GM18502 (cell line): ENCODE data around the gene TENM3.
A peak's percentile ranks its signal among the peaks of the same experiment; 100 is the strongest.

Source experiments
- ATAC-seq: cut with Tn5 transposase; IDR thresholded peaks from one replicate; pipeline ENCODE4 v1.9.1; 2021; ENCODE audit warnings: mild to moderate bottlenecking; ENCODE audit not compliant: unreplicated experiment, poor library complexity

The TENM3 gene

DNA sequence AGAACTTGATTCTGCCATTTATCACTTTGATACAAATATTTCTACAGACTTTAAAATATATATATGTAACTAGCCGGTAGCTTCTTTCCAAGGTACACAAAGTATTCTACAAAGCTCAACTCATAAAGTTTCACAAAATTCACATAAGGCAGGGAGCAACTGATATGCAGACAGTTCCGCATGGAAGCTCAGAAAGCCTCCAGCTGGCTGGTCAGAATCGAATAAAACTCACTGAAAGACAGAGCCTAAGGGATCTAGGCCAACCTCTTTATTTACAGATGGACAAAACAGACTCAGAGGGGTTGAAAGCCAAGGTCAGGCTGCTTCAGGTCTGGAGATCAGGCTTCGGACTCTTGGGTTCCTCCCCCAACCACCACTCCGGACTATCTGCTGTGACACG, 543.8 kb downstream of the TENM3 start:
- ATAC-seq: no peak

DNA sequence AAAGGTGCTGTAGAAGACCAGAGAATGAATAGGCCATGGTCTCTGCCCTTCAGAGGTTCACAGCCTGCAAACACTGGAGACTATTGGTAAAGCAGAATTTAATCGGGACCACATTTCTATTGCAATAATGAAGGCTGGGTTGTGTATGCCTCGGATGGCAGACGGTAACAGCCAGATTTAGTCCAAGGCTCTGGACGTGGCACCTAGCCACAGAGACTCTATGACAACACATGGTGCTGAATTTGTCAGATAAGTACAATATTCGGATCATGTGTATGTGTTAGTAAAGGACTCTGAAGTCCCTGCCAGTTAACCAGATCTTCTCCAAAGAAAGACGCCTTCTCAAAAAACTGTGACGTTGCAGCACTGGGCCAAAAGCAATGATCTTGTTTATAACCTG, 545.0 kb downstream of the TENM3 start:
- ATAC-seq: no peak

DNA sequence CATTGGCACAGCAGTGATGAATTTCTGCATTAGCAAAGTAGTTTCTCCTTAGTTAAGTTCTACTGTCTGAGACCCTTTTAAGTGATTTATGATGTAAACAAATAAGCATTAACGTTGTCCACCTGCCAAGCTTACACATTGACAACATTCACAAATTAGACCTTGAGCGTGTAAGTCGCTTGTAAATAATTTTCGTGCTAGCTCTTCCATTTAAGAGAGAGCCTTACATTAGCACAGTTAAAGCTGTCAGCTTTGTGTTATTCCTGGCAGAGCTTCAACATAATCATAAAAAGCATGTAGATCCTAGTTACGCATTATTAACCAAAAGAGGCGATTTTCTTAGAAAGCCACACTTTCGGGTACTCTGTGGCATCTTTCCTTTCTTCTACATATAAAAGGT, 546.3 kb downstream of the TENM3 start:
- ATAC-seq: no peak

DNA sequence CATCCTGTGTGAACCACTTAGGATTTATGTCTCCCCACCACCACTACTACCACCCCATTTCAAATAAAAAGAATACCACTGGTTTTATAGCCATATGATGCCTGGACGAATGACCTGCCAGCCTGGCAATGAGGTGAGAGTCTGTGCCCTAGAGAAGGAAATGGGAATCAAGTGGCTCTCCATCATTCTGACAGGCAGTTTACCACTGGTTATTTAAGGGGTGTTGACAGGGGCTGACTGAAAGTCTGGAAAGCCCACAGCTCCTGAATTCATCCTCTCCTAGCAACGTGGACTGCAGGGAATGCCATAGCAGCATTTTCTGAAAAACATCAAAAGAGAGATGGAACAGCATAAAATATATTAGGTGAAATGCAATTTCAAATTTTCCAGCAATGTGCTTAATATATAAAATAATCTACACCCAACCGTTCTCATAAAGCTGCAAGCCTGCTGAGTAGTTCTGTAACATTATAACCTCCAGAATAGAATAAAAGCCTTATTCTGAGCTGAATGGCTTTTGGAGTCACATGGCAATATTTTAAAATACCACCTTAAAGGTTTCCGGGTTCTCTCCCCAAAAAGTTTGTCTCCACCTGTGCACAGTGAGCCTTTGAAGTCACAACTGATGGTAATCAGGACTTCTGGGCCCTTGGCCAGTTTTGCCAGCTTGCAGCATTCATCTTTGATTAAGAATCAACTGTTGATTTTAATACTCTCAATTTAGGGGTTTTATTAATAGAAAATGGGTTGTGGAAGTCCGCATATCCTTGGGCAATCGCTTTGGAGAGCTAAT, 552.4 kb downstream of the TENM3 start:
- ATAC-seq: no peak

DNA sequence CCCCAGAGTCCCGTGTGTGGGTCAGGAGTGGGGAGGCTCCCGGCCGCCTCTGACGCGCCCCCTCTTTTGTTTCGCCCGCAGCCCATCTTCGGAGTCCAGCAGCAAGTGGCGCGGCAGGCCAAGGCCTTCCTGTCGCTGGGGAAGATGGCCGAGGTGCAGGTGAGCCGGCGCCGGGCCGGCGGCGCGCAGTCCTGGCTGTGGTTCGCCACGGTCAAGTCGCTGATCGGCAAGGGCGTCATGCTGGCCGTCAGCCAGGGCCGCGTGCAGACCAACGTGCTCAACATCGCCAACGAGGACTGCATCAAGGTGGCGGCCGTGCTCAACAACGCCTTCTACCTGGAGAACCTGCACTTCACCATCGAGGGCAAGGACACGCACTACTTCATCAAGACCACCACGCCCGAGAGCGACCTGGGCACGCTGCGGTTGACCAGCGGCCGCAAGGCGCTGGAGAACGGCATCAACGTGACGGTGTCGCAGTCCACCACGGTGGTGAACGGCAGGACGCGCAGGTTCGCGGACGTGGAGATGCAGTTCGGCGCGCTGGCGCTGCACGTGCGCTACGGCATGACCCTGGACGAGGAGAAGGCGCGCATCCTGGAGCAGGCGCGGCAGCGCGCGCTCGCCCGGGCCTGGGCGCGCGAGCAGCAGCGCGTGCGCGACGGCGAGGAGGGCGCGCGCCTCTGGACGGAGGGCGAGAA, 556.5 kb downstream of the TENM3 start:
- ATAC-seq: no peak

DNA sequence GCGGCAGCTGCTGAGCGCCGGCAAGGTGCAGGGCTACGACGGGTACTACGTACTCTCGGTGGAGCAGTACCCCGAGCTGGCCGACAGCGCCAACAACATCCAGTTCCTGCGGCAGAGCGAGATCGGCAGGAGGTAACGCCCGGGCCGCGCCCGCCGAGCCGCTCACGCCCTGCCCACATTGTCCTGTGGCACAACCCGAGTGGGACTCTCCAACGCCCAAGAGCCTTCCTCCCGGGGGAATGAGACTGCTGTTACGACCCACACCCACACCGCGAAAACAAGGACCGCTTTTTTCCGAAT, 557.0 kb downstream of the TENM3 start:
- ATAC-seq: no peak

DNA sequence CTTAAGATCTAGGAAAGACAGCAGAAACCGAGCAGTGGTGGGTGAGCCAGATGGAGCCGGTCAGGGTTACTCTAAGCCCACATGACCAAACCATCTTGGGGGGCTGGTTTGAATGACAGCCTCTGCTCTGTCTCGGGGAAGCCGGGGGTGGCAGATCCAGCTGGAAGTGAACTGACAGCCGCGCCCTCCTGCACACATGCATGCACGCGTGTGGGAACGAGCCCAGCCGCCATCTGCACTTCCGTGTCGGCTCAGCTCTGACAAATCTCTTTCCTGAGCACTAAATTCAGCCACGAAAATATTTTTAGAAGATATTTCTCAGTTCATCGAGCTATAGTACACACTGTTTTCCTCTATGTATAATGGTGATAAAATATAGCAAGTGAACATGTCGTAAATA, 558.4 kb downstream of the TENM3 start:
- no peak for ATAC-seq

DNA sequence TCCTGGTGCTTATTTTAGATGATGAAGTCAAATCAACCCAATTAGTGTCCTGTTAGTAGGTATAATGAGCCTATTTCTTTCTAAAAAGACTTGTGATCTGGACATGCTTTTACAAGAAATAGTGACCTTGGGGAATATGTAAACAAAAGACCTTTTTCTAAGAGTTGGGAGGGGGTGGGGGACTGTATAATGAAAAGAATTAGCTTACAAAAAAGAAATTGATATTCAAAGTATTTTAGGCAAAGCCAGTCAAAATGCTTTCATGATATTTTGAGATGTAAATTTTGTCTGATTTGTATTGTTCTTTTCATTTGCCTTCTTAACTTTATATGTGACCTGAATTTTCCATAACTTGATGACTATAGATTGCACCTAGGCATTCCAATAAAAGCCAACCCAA, 559.4 kb downstream of the TENM3 start:
- ATAC-seq: no peak

DNA sequence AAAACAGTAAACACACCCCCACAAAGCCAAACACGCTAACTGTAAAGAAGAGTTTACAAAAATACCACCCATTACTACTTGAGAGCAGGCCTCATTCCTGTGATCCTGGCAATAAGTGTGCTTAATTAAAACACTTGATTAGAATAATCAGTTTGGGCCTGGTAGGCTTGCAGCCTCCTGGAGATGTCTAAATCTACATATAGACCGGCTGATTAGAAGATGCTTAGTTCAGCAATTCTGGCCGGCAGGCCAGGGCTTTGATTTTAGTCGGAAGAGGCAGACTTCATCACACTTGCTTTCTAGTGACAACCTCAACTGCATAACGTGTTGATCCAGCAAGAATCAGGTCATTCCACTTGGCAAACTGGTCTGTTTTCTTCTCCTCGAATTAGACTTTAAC, 560.0 kb downstream of the TENM3 start:
- no peak for ATAC-seq

DNA sequence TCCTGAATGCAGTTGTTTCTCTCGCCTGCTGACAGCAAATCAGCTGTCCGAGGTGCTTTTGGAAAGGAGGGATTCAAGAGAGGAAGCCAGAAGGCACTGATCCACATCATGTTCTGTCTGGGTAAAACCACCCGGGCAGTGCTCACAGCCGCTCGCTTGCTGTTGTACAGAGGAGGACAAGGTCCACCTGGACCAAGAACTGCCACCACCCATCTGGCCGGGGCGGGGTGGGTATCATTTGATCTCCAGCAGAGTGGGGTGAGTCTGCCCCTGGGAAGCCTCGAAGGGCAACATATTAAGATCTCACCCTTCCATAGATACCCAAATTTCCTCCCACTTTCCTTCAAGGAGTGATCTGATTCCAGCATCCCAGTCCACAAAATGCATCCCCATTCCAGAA, 560.9 kb downstream of the TENM3 start:
- no peak for ATAC-seq

DNA sequence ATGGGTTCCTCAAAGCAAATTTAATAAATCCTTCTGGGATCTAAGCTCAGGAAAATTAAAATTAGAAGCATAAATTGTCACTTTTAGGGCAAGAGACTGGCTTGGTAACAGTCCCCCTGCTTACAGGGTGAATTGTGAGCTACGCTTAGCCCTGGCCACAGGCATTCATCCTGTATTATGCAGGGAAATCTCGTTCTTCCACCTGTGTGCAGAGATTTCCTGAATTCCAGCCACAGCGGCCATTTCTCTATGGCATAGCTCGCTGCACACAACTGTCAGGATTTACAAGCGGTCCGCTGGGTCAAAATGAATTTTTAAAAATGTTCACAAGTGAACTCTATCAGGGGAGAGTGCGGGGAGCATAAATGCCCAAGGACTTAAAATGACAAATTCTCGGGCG, 562.1 kb downstream of the TENM3 start:
- ATAC-seq: no peak

DNA sequence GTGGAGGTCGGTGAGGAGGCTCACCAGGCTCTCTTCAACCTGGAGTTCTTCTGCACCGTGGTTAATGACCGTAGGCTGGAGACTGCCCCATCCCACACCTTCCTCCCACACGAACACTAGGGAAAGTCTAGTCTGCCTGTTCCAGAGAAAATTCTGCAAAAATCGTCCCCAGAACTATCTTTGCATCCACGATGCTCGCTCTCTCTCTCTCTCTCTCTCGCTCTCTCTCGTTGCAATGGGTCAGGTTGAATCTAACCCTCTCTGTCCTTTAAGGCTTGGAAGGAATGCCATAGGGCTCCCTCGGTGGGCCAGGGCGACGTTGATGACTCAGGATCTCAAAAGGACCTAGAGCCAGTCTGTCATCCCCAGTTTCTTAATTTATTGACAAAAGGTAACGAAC, 562.5 kb downstream of the TENM3 start:
- ATAC-seq: no peak

DNA sequence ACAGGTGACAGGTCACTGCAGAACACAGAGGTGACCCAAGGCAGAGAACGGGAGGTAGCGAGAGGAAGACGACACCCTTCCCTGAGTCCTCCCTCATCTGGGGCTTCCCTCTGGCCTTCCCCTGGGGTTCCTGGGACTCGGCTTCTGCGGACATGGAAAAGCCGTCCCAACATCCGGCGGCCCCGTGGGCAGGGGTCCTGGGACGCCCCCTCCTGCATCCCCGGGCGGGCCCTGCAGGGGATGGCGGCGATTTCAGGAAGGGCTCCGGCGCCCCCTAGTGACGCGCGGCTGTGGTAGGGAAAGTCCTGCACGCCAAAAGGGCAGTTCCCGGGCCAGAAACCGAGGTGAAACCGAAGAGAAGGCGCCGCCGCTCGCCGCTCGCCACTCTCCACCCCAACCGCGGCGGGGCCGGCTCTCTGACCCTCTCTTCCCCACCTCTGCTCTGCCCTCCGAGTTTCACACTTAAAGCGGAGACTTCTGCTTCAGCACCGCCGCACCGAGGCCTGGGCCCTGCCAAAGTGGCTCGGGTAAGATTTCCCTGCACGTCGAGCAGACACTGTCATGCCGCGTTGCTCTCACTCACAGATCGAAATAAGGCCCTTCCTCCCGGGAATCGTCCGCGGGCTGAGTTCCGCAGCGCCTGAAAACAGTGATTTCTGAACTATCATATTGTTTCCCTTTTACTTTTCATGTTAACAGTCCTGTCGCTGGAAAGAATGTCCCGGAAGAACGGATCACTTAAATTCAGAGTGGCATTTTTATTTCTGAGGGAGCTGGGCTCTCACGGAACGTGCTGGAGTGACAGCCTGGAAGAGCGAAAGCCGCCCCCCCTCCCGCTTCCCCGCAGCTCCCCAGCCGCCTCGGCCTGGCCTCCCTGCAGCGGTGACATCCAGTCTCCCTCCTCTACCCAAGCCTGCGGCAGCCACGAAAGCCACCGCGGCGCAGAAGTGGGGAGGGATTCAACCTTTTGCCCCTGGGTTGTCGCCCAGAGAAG, 563.4 kb downstream of the TENM3 start:
- peak; percentile 58 for ATAC-seq

DNA sequence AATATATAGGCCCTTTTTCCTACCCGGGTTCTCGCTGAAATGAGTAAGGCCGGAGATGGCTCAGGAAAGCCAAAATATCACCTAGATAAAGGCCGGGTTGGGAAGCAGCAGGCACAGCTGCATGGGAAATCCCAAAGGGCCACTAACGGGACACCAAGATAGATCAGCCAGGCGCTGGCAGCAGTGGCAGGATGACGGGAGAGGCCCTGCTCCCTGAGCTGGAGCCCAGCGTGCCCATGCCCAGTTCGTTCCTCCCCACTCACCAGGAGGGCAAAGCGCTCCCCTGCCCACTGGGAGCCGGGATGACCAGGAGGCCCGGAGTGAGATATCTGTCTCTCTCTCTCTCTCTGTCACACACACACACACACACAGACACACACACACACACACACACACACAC, 564.1 kb downstream of the TENM3 start:
- ATAC-seq: no peak

DNA sequence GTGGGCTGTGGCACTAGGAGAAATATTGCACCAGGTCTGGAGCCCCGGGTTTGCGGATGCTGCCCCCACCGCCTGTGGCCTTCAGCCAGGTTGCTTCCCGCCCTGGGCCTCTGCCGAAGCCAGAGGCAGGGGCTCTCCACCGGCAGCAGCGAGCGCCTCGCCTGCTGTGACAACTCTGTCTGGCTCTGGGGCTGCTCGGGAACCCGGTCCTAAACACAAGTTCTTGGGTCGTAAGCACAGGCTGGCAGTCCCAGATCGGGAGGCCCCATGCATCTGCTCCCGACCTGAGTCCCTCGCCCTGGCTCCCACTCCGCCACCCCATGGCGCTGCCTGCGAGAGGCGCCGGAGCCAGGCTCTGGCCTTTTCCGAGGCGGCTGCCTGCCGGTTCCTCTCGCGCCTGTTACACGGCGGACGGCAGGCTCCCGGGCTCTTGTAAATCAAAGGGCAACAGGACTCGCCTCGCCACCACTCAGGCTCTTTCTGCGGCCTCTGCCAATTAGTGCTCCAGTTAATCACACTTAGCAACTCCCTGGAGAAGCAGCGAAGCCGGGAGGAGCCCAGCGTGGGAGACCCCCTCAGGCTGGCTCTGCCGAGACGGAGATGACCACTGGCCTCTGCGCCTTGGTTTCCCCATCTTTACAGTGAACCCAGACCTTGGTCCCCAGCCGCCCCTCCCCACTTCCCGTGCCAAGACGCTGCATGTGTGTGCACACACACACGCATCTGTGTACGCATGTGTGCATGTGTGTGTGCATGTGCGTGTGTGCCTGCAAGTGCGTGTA, 564.8 kb downstream of the TENM3 start:
- no peak for ATAC-seq

DNA sequence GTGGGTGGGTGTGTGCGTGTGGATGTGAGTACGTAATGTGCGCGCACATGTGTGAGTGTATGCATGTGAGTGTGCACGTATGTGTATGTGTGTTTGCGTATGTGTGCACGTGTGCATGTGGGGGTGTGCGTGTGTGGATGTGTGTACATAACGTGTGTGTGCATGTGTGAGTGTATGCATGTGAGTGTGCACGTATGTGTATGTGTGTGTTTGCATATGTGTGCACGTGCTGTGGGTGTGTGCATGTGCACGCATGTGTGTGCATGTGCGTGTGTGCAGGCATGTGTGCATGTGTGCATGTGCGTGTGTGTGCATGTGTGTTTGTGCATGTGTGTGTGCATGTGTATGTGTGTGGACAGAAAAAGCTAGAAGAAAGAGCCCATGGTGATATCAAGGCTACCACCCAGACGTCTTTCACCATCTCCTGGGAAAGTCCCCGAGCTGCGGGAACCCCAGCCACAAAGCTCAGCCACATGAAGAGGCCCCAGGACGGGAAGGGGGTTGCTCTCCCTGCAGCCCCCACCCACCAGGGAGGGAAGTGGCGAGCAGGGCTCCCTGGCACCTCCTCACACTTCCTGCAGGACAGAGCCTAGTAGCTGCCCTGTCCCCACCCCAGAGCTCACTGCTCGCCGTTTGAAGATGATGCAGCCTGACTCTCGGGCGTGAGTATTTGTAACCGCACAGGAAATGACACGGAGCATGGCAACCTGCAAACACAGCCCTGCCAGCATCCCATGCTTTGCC, 565.6 kb downstream of the TENM3 start:
- peak; percentile 91 for ATAC-seq

DNA sequence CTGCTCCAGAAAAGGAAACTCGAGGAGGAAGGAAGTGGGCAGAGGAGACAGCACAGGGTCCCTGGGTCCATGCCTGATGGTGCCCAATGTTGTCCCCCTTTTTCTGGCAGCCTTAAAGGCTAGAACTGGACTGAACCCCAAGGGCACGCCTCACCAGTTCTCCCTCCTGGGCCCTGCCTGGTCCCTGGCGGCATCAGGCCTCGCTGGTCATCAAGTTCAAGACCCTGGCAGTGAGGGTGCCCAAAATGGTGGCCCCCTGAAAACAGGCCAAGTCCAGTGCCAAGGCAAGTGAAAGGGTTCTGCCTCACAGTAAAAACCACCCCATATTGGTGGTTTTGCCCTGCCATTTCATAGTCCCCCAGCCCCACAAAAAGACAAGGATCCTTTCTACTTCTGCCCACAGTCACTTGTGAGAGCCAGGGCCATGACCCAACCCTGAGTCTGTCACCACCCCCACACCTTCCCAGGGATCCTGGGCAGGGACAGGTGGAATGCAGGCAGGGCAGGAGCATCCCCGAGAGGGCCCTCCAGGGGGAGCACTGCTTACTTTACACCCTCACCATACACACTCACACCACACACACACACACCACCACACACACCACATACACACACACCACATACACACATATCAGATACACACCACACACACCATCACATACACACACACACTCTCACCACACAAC, 566.4 kb downstream of the TENM3 start:
- ATAC-seq: peak; percentile 37

DNA sequence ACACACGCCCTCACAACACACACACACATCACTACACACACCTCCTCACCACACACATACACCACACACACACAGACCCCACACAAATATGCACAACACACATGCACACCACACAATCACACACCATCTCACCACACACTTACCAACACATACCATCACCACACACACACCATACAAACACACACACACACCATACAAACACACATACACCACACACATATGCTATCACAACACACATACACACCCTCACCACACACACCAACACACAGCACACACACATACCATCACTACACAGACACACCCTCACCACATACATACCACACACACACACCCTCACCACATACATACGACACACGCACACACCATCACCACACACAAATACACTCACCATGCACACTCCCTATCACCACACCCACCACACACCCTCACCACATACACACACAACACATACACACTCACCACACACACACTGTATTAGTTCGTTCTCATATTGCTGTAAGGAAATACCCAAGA, 567.0 kb downstream of the TENM3 start:
- ATAC-seq: no peak

DNA sequence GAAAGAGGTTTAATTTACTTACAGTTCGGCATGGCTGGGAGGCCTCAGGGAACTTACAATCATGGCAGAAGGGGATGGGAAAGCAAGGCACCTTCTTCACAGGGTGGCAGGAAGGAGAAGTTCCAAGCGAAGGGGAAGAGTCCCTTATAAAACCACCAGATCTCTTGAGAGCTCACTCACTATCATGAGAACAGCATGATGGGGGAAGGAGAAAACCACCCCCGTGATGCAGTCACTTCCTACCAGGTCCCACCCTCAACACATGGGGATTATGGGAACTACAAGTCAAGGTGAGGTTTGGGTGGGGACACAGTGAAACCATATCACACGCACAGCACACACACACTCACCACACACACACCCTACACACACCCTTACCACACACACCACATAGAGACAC, 569.7 kb downstream of the TENM3 start:
- ATAC-seq: no peak
